ENCODE results near the gene TCF7L1.

DNA sequence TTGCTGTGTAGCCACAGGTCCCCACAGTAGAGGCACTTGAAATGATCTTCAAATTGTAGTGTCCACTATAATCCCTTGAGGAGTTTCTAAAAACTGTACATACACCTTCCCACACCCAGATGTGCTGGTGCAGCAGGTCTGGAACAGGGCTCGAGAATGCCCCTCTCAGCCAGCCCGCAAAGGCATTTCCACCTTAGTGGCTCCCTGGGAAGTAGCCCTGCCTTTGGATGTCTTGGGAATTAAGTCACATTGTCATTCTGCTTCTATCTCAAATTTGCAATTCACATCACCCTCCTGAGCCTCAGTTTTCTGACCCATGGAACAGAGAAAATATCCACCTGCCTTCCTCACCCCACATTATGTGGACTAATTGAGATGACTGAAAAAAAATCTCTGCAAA is 44.3 kb upstream of the TCF7L1 start:
- TF ChIP-seq, protein P1, sequence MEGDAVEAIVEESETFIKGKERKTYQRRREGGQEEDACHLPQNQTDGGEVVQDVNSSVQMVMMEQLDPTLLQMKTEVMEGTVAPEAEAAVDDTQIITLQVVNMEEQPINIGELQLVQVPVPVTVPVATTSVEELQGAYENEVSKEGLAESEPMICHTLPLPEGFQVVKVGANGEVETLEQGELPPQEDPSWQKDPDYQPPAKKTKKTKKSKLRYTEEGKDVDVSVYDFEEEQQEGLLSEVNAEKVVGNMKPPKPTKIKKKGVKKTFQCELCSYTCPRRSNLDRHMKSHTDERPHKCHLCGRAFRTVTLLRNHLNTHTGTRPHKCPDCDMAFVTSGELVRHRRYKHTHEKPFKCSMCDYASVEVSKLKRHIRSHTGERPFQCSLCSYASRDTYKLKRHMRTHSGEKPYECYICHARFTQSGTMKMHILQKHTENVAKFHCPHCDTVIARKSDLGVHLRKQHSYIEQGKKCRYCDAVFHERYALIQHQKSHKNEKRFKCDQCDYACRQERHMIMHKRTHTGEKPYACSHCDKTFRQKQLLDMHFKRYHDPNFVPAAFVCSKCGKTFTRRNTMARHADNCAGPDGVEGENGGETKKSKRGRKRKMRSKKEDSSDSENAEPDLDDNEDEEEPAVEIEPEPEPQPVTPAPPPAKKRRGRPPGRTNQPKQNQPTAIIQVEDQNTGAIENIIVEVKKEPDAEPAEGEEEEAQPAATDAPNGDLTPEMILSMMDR (IDR thresholded peaks at IDR 0.05; ENCODE audit: low read depth, low read length), result no peak
- TF ChIP-seq POLR2A (IDR thresholded peaks at IDR 0.05; ENCODE audit: extremely low read depth, insufficient read length), result no peak
- TF ChIP-seq MYC (IDR thresholded peaks at IDR 0.05; ENCODE audit: low read depth, low read length), result no peak

Data from NB4 (cell line).